GM23338 (cell line): ENCODE measurements around the gene ERBB4. TPM values are rescaled to one million over a fixed set of nuclear protein-coding genes. Genes with fewer than 3 reads are reported as not detected.

Experiments used
- ATAC-seq: fragments of 200-7000 bp; cut with Tn5 transposase; 3 replicates; pipeline ENCODE4 v1.9.1; 2020
- DNase-seq: peaks from one replicate; pipeline ENCODE4 v3.0.0-alpha.2; 2015; ENCODE audit warnings: low spot score
- H2AFZ ChIP-seq: fragments of 200-600 bp; sonication (generic); 2 replicates; pipeline ENCODE4 v1.8.0; 2016; ENCODE audit warnings: antibody characterized with exemption, mild to moderate bottlenecking, moderate library complexity
- H3F3A ChIP-seq: fragments of 200-600 bp; sonication (generic); replicated peaks from 2 replicates; pipeline ENCODE4 v1.8.0; 2017; ENCODE audit warnings: antibody characterized with exemption, mixed run types, low read depth
- H3K27ac ChIP-seq: fragments of 200-600 bp; sonication (generic); 2 replicates; pipeline ENCODE4 v1.6.1; 2016; ENCODE audit warnings: low read depth
- H3K27me3 ChIP-seq: fragments of 200-600 bp; sonication (generic); 2 replicates; pipeline ENCODE4 v1.8.0; 2016; ENCODE audit warnings: mild to moderate bottlenecking, mixed run types, moderate library complexity; ENCODE audit not compliant: insufficient read depth
- H3K36me3 ChIP-seq: fragments of 200-600 bp; sonication (generic); 2 replicates; pipeline ENCODE4 v1.8.0; 2016; ENCODE audit warnings: mild to moderate bottlenecking; ENCODE audit not compliant: insufficient read depth
- H3K4me1 ChIP-seq: fragments of 200-600 bp; sonication (generic); 2 replicates; pipeline ENCODE4 v1.8.0; 2016; ENCODE audit warnings: mild to moderate bottlenecking, moderate library complexity; ENCODE audit not compliant: insufficient read depth
- H3K4me2 ChIP-seq: fragments of 200-600 bp; sonication (generic); 2 replicates; pipeline ENCODE4 v1.7.1; 2017; ENCODE audit warnings: mixed run types
- H3K4me3 ChIP-seq: fragments of 200-600 bp; sonication (generic); 2 replicates; pipeline ENCODE4 v1.6.1; 2016; ENCODE audit warnings: mixed run types
- H3K79me2 ChIP-seq: fragments of 200-600 bp; sonication (generic); replicated peaks from 2 replicates; pipeline ENCODE4 v1.8.0; 2017; ENCODE audit warnings: mild to moderate bottlenecking; ENCODE audit not compliant: insufficient read depth
- H3K9me2 ChIP-seq: fragments of 200-600 bp; sonication (generic); 2 replicates; pipeline ENCODE4 v1.8.0; 2017; ENCODE audit not compliant: insufficient read depth
- H4K20me1 ChIP-seq: fragments of 200-600 bp; sonication (generic); replicated peaks from 2 replicates; pipeline ENCODE4 v1.8.0; 2017; ENCODE audit warnings: mild to moderate bottlenecking; ENCODE audit not compliant: insufficient read depth
- H3K27ac Mint-ChIP-seq: 2 replicates; pipeline ENCODE4 v1.8.0; 2020; ENCODE audit warnings: inconsistent platforms, mild to moderate bottlenecking, moderate library complexity, mixed read lengths
- H3K27me3 Mint-ChIP-seq: 3 replicates; pipeline ENCODE4 v1.8.0; 2022; ENCODE audit warnings: low read depth, mild to moderate bottlenecking, moderate library complexity, mixed read lengths, inconsistent platforms; ENCODE audit not compliant: insufficient read depth, poor library complexity
- H3K36me3 Mint-ChIP-seq: 3 replicates; pipeline ENCODE4 v1.8.0; 2021; ENCODE audit warnings: low read depth, mild to moderate bottlenecking, inconsistent platforms, moderate library complexity, mixed read lengths
- H3K4me1 Mint-ChIP-seq: 3 replicates; pipeline ENCODE4 v1.8.0; 2020; ENCODE audit warnings: mild to moderate bottlenecking, inconsistent platforms, mixed read lengths
- H3K4me3 Mint-ChIP-seq: 3 replicates; pipeline ENCODE4 v1.8.0; 2021; ENCODE audit warnings: moderate library complexity, mild to moderate bottlenecking, inconsistent platforms, mixed read lengths
- H3K9me3 Mint-ChIP-seq: 3 replicates; pipeline ENCODE4 v1.8.0; 2020; ENCODE audit warnings: moderate library complexity, mild to moderate bottlenecking, inconsistent platforms, mixed read lengths
- CREB1 ChIP-seq: fragments of 250-450 bp; sonication (Bioruptor Pico); IDR thresholded peaks from 2 replicates; pipeline ENCODE4 v1.5.0; 2020; ENCODE audit warnings: low read depth, mild to moderate bottlenecking, moderate library complexity
- EZH2 ChIP-seq: fragments of 200-600 bp; sonication (generic); IDR thresholded peaks from one replicate; pipeline ENCODE4 v1.8.0; 2017; ENCODE audit warnings: antibody characterized with exemption, mild to moderate bottlenecking, low read depth; ENCODE audit not compliant: unreplicated experiment
- EZH2phosphoT487 ChIP-seq: fragments of 200-600 bp; sonication (generic); IDR thresholded peaks from one replicate; pipeline ENCODE4 v1.8.1; 2018; ENCODE audit warnings: antibody characterized with exemption; ENCODE audit not compliant: unreplicated experiment
- JUNB ChIP-seq: IDR thresholded peaks from one replicate; pipeline ENCODE4 v1.6.1; 2016; ENCODE audit warnings: antibody characterized with exemption; ENCODE audit not compliant: unreplicated experiment
- NANOG ChIP-seq: IDR thresholded peaks from 2 replicates; pipeline ENCODE4 v1.6.1; 2016; ENCODE audit warnings: antibody characterized with exemption, borderline replicate concordance
- POLR2AphosphoS5 ChIP-seq: IDR thresholded peaks from 2 replicates; pipeline ENCODE4 v1.6.1; 2016; ENCODE audit warnings: antibody characterized with exemption, low read depth
- STAT1 ChIP-seq: IDR thresholded peaks from one replicate; pipeline ENCODE4 v1.6.1; 2016; ENCODE audit warnings: antibody characterized with exemption; ENCODE audit not compliant: unreplicated experiment
- ZNF114 ChIP-seq: fragments of 250-450 bp; sonication (Bioruptor Pico); IDR thresholded peaks from 2 replicates; pipeline ENCODE4 v1.5.0; 2020; ENCODE audit warnings: mild to moderate bottlenecking, moderate library complexity
- ZNF331 ChIP-seq: fragments of 250-450 bp; sonication (Bioruptor Pico); IDR thresholded peaks from 2 replicates; pipeline ENCODE4 v1.5.0; 2020; ENCODE audit warnings: low read depth, mild to moderate bottlenecking, moderate library complexity
- polyA plus RNA-seq: library from polyadenylated mRNA; unstranded; fragments of >200 nt; fragmentation: Nextera tagmentation; extraction: Ambion mirVana; gene quantifications from 2 replicates; pipeline ENCODE4 v1.2.1, GENCODE V29; 2016
- total RNA-seq: library from RNA; depleted of rRNA; stranded (reverse); fragments of >200 nt; shearing (Covaris generic); gene quantifications from 2 replicates; pipeline ENCODE4 v1.2.3, GENCODE V29; 2014
- TF ChIP-seq, protein P1 (sequence below): fragments of 250-450 bp; sonication (Bioruptor Pico); IDR thresholded peaks from 2 replicates; pipeline ENCODE4 v1.5.0; 2020; ENCODE audit warnings: mild to moderate bottlenecking, moderate library complexity
- TF ChIP-seq, protein P2 (sequence below): IDR thresholded peaks from 2 replicates; pipeline ENCODE4 v1.6.1; 2016; ENCODE audit warnings: antibody characterized with exemption
- TF ChIP-seq, protein P3 (sequence below), 2 experiments: fragments of 200-600 bp in 1 of 2; sonication (generic) in 1 of 2; conservative IDR thresholded peaks; 2 replicates each; pipeline versions ENCODE4 v1.5.1 to v1.6.1; 2016 to 2017; ENCODE audit warnings: antibody characterized with exemption in 2 of 2, low read depth in 2 of 2, mild to moderate bottlenecking in 2 of 2, moderate library complexity in 1 of 2

The ERBB4 gene
- total and polyA plus RNA-seq, 2 experiments from 2014 or later = 0.73 to 1.1 TPM

DNA sequence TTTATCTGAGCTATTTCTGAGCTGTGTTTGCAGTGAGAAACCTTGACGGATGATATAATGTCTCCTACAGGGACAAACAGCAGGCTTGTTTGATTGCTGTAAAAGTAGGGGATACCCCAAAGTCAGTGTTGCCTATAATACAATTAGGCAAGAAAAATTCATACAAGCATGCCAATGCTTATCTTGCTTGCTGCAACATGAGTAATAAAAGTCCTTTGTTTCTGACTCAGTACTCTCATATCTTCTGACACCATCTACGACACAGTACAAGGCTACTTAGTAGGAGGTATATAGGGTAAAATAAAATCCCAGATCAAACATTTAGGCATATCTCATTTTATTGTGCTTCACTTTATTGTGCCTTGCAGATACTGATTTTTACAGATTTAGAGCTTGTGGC is 33.0 kb downstream of the ERBB4 start:
- Histone ChIP-seq H3K4me2 (no peak overlapping the region), H2AFZ (no peak overlapping the region), H3K36me3 (no peaks in the 10 kb centered on the region), H3K9me2 (no peaks in the 10 kb centered on the region), H3K27me3 (no peaks in the 10 kb centered on the region), H3K4me1 (no peaks in the 10 kb centered on the region), H4K20me1 (no peaks in the 10 kb centered on the region), H3F3A (no peaks in the 10 kb centered on the region), H3K27ac (no peak overlapping the region), H3K4me3 (no peak overlapping the region), H3K79me2 (no peaks in the 10 kb centered on the region)
- no peak overlapping the region for H3K4me3 Mint-ChIP-seq
- H3K9me3 Mint-ChIP-seq = no peaks in the 10 kb centered on the region
- no peaks in the 10 kb centered on the region for H3K4me1 Mint-ChIP-seq
- TF ChIP-seq, protein P1, sequence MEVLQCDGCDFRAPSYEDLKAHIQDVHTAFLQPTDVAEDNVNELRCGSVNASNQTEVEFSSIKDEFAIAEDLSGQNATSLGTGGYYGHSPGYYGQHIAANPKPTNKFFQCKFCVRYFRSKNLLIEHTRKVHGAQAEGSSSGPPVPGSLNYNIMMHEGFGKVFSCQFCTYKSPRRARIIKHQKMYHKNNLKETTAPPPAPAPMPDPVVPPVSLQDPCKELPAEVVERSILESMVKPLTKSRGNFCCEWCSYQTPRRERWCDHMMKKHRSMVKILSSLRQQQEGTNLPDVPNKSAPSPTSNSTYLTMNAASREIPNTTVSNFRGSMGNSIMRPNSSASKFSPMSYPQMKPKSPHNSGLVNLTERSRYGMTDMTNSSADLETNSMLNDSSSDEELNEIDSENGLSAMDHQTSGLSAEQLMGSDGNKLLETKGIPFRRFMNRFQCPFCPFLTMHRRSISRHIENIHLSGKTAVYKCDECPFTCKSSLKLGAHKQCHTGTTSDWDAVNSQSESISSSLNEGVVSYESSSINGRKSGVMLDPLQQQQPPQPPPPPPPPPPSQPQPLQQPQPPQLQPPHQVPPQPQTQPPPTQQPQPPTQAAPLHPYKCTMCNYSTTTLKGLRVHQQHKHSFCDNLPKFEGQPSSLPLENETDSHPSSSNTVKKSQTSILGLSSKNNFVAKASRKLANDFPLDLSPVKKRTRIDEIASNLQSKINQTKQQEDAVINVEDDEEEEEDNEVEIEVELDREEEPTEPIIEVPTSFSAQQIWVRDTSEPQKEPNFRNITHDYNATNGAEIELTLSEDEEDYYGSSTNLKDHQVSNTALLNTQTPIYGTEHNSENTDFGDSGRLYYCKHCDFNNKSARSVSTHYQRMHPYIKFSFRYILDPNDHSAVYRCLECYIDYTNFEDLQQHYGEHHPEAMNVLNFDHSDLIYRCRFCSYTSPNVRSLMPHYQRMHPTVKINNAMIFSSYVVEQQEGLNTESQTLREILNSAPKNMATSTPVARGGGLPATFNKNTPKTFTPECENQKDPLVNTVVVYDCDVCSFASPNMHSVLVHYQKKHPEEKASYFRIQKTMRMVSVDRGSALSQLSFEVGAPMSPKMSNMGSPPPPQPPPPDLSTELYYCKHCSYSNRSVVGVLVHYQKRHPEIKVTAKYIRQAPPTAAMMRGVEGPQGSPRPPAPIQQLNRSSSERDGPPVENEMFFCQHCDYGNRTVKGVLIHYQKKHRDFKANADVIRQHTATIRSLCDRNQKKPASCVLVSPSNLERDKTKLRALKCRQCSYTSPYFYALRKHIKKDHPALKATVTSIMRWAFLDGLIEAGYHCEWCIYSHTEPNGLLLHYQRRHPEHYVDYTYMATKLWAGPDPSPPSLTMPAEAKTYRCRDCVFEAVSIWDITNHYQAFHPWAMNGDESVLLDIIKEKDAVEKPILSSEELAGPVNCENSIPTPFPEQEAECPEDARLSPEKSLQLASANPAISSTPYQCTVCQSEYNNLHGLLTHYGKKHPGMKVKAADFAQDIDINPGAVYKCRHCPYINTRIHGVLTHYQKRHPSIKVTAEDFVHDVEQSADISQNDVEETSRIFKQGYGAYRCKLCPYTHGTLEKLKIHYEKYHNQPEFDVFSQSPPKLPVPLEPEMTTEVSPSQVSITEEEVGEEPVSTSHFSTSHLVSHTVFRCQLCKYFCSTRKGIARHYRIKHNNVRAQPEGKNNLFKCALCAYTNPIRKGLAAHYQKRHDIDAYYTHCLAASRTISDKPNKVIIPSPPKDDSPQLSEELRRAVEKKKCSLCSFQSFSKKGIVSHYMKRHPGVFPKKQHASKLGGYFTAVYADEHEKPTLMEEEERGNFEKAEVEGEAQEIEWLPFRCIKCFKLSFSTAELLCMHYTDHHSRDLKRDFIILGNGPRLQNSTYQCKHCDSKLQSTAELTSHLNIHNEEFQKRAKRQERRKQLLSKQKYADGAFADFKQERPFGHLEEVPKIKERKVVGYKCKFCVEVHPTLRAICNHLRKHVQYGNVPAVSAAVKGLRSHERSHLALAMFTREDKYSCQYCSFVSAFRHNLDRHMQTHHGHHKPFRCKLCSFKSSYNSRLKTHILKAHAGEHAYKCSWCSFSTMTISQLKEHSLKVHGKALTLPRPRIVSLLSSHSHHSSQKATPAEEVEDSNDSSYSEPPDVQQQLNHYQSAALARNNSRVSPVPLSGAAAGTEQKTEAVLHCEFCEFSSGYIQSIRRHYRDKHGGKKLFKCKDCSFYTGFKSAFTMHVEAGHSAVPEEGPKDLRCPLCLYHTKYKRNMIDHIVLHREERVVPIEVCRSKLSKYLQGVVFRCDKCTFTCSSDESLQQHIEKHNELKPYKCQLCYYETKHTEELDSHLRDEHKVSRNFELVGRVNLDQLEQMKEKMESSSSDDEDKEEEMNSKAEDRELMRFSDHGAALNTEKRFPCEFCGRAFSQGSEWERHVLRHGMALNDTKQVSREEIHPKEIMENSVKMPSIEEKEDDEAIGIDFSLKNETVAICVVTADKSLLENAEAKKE (CRISPR knock-in tag) = no peak
- TF ChIP-seq, protein P2, sequence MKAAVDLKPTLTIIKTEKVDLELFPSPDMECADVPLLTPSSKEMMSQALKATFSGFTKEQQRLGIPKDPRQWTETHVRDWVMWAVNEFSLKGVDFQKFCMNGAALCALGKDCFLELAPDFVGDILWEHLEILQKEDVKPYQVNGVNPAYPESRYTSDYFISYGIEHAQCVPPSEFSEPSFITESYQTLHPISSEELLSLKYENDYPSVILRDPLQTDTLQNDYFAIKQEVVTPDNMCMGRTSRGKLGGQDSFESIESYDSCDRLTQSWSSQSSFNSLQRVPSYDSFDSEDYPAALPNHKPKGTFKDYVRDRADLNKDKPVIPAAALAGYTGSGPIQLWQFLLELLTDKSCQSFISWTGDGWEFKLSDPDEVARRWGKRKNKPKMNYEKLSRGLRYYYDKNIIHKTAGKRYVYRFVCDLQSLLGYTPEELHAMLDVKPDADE = no peak
- TF ChIP-seq ZNF331 (CRISPR knock-in tag) (no peak), EZH2phosphoT487 (no peak), EZH2 (no peak), STAT1 (no peak), NANOG (no peak), ZNF114 (CRISPR knock-in tag) (no peak), CREB1 (CRISPR knock-in tag) (no peak), POLR2AphosphoS5 (no peak), JUNB (no peak)
- TF ChIP-seq, protein P3, sequence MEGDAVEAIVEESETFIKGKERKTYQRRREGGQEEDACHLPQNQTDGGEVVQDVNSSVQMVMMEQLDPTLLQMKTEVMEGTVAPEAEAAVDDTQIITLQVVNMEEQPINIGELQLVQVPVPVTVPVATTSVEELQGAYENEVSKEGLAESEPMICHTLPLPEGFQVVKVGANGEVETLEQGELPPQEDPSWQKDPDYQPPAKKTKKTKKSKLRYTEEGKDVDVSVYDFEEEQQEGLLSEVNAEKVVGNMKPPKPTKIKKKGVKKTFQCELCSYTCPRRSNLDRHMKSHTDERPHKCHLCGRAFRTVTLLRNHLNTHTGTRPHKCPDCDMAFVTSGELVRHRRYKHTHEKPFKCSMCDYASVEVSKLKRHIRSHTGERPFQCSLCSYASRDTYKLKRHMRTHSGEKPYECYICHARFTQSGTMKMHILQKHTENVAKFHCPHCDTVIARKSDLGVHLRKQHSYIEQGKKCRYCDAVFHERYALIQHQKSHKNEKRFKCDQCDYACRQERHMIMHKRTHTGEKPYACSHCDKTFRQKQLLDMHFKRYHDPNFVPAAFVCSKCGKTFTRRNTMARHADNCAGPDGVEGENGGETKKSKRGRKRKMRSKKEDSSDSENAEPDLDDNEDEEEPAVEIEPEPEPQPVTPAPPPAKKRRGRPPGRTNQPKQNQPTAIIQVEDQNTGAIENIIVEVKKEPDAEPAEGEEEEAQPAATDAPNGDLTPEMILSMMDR (conservative IDR thresholded peaks at IDR 0.05; ENCODE audit: low read depth in 2 of 2) = no peak
- no peaks in the 10 kb centered on the region for H3K27me3 Mint-ChIP-seq
- no peak for ATAC-seq
- H3K27ac Mint-ChIP-seq = no peak overlapping the region
- H3K36me3 Mint-ChIP-seq = no peaks in the 10 kb centered on the region
- DNase-seq = no peak
